ENCODE results near the gene HEXIM2. TPM values are rescaled to one million over a fixed set of nuclear protein-coding genes. Genes with fewer than 3 reads are reported as not detected.

Gene HEXIM2
- total and polyA plus RNA-seq, 10 donors, result 4.0 to 10.4 (median 7.9) TPM

GRCh38 chr17:45116434-45117016 lies 45.1 kb upstream of the HEXIM2 start:
- no peaks in the 10 kb centered on the region for H3K9me3 ChIP-seq
- no peak overlapping the region for H3K27ac ChIP-seq
- TF ChIP-seq POLR2A (IDR thresholded peaks at IDR 0.05) (no peak), POLR2AphosphoS5 (IDR thresholded peaks at IDR 0.05) (no peak), CTCF (IDR thresholded peaks at IDR 0.05 in 8 of 11, conservative IDR thresholded peaks at IDR 0.05 in 3 of 11) (no peak)
- WGBS, 5 donors, result 91 to 96% (median 93%) methylated on average over 10 of the region's 10 CpGs
- no peak overlapping the region for H3K4me3 ChIP-seq
- peaks cover 0 to 3% (median 0%) of the 10 kb centered on the region in 6 donors for H3K36me3 ChIP-seq
- no peak for DNase-seq
- intact Hi-C loops (cut with DNase I; ENCODE audit: low total_unique reads), result no loop called here
- H3K4me1 ChIP-seq, result peaks cover 1 to 14% (median 6%) of the 10 kb centered on the region in 6 donors
- H3K27me3 ChIP-seq (replicated peaks in 1 of 7), result peaks cover 0 to 14% (median 4%) of the 10 kb centered on the region in 7 donors

GRCh38 chr17:45117334-45117733 lies 44.3 kb upstream of the HEXIM2 start:
- no peak for DNase-seq
- Histone ChIP-seq H3K36me3 (peaks cover 0 to 3% (median 0%) of the 10 kb centered on the region in 6 donors), H3K4me3 (no peak overlapping the region), H3K9me3 (no peaks in the 10 kb centered on the region), H3K27me3 (replicated peaks in 1 of 7) (peaks cover 0 to 14% (median 4%) of the 10 kb centered on the region in 7 donors), H3K4me1 (peaks cover 0 to 6% (median 0%) of the 10 kb centered on the region in 6 donors), H3K27ac (no peak overlapping the region)
- intact Hi-C loops (cut with DNase I; ENCODE audit: low total_unique reads), result no loop called here
- TF ChIP-seq POLR2A (IDR thresholded peaks at IDR 0.05) (no peak), POLR2AphosphoS5 (IDR thresholded peaks at IDR 0.05) (no peak), CTCF (IDR thresholded peaks at IDR 0.05 in 8 of 11, conservative IDR thresholded peaks at IDR 0.05 in 3 of 11) (no peak)
- WGBS, 5 donors, result 91 to 98% (median 92%) methylated on average over 4 of the region's 4 CpGs

- 91 to 96% (median 93%) methylated on average over 15 to 20 of the region's 20 CpGs for WGBS, 5 donors
- peaks cover 0 to 3% (median 0%) of the 10 kb centered on the region in 6 donors for H3K36me3 ChIP-seq
- TF ChIP-seq CTCF (IDR thresholded peaks at IDR 0.05 in 8 of 11, conservative IDR thresholded peaks at IDR 0.05 in 3 of 11) (no peak), POLR2A (IDR thresholded peaks at IDR 0.05) (no peak), POLR2AphosphoS5 (IDR thresholded peaks at IDR 0.05) (no peak)
- intact Hi-C loops (cut with DNase I; ENCODE audit: low total_unique reads), result no loop called here
- H3K27ac ChIP-seq, result no peak overlapping the region
- peaks cover 0 to 4% (median 0%) of the 10 kb centered on the region in 6 donors for H3K4me1 ChIP-seq
- no peak overlapping the region for H3K4me3 ChIP-seq
- DNase-seq, result no peak
- no peaks in the 10 kb centered on the region for H3K9me3 ChIP-seq
- peaks cover 0 to 14% (median 4%) of the 10 kb centered on the region in 7 donors for H3K27me3 ChIP-seq (replicated peaks in 1 of 7)
Observed at GRCh38 chr17:45117848-45118646, 43.6 kb upstream of the HEXIM2 start.

- no peak overlapping the region for H3K4me3 ChIP-seq
- peaks cover 0 to 5% (median 0%) of the 10 kb centered on the region in 6 donors for H3K4me1 ChIP-seq
- DNase-seq, result no peak
- intact Hi-C loops (cut with DNase I; ENCODE audit: low total_unique reads), result no loop called here
- H3K27me3 ChIP-seq (replicated peaks in 1 of 7), result peaks cover 0 to 14% (median 4%) of the 10 kb centered on the region in 7 donors
- no peaks in the 10 kb centered on the region for H3K9me3 ChIP-seq
- WGBS, 5 donors, result 89 to 98% (median 93%) methylated on average over 15 to 23 of the region's 23 CpGs
- H3K36me3 ChIP-seq, result peaks cover 0 to 3% (median 0%) of the 10 kb centered on the region in 6 donors
- no peak for TF ChIP-seq POLR2AphosphoS5 (IDR thresholded peaks at IDR 0.05)
- no peak overlapping the region for H3K27ac ChIP-seq
Observed at GRCh38 chr17:45118691-45119090, 43.0 kb upstream of the HEXIM2 start.
